K562 (cell line): ENCODE measurements around the gene MLH1. TPM values are rescaled to one million over a fixed set of nuclear protein-coding genes. Genes with fewer than 3 reads are reported as not detected.
"Not testable (repeated sequence)": the region's sequence is repeated elsewhere in the genome, so short reads cannot be mapped to it uniquely, and the experiment has no call there.

Experiments
- ATAC-seq: fragments of 200-7000 bp; cut with Tn5 transposase; 3 replicates; pipeline ENCODE4 v1.9.1; 2020; ENCODE audit warnings: moderate library complexity
- BruUV-seq: library from RNA; stranded (reverse); fragments of 400-500 nt; replicated peaks from 2 replicates; lab custom pipeline; 2021; lab: Mats Ljungman, UMichigan
- CTCF ChIA-PET: fragments of 300-600 bp; formaldehyde crosslinking; extraction: SDS; loops from one replicate; lab custom pipeline; 2021; ENCODE audit warnings: low intra/inter-chr PET ratio; lab: Yijun Ruan, JAX
- POLR2A ChIA-PET: fragments of 300-600, 350-650 bp; sonication (Branson Sonifier 250); formaldehyde crosslinking; extraction: SDS; loops from one replicate; lab custom pipeline; 2021; ENCODE audit warnings: antibody characterized with exemption, inconsistent platforms; lab: Yijun Ruan, JAX
- DNase-seq, 4 experiments: peaks; one replicate each; pipeline versions ENCODE4 v3.0.0 to v3.0.0-alpha.2; 2011 to 2018; ENCODE audit warnings: low spot score in 3 of 4, mixed read lengths in 3 of 4; ENCODE audit errors: extremely low read depth in 1 of 4
- FAIRE-seq: peaks from 2 replicates; lab custom pipeline; 2011; peaks lifted over from hg19 to GRCh38; lab: Jason Lieb, UNC
- H2AFZ ChIP-seq: 2 replicates; pipeline ENCODE4 v1.6.0; 2011; ENCODE audit warnings: low read depth, low read length, control low read depth, inconsistent platforms
- H3K27ac ChIP-seq: fragments of 200-600 bp; 3 replicates; pipeline ENCODE4 v1.8.0; 2011; ENCODE audit warnings: low read depth, mild to moderate bottlenecking, control low read depth, inconsistent platforms, low read length, moderate library complexity, mixed read lengths; ENCODE audit errors: extremely low read depth
- H3K27me3 ChIP-seq, 2 experiments: fragments of 300-600 bp in 1 of 2; 2 replicates in 1 of 2; 3 replicates in 1 of 2; pipeline versions ENCODE4 v1.6.0 to v1.8.0; 2011; ENCODE audit warnings: inconsistent platforms in 2 of 2, low read length in 2 of 2, mild to moderate bottlenecking in 1 of 2, mixed read lengths in 1 of 2, moderate library complexity in 1 of 2; ENCODE audit not compliant: control insufficient read depth in 2 of 2, insufficient read depth in 2 of 2
- H3K36me3 ChIP-seq: fragments of 300-600 bp; 3 replicates; pipeline ENCODE4 v1.8.0; 2011; ENCODE audit warnings: mild to moderate bottlenecking, low read length, inconsistent platforms; ENCODE audit not compliant: control insufficient read depth, insufficient read depth
- H3K4me1 ChIP-seq, 2 experiments: fragments of 200-600 bp in 1 of 2; replicated peaks in 1 of 2; 2 replicates in 1 of 2; 3 replicates in 1 of 2; pipeline versions ENCODE4 v1.5.1 to v1.8.0; 2011; ENCODE audit warnings: inconsistent platforms in 2 of 2, low read length in 2 of 2, mild to moderate bottlenecking in 1 of 2, mixed read lengths in 1 of 2, moderate library complexity in 1 of 2; ENCODE audit not compliant: control insufficient read depth in 2 of 2, insufficient read depth in 2 of 2
- H3K4me2 ChIP-seq: 2 replicates; pipeline ENCODE4 v1.6.1; 2011; ENCODE audit warnings: low read length, control low read depth, inconsistent platforms, mixed read lengths; ENCODE audit not compliant: insufficient read depth
- H3K4me3 ChIP-seq: fragments of 200-600 bp; sonication (generic), shearing (Covaris generic); 2 replicates; pipeline ENCODE4 v1.5.1; 2016; ENCODE audit warnings: control low read depth, inconsistent platforms
- H3K79me2 ChIP-seq: fragments of 200-600 bp; 3 replicates; pipeline ENCODE4 v1.8.0; 2011; ENCODE audit warnings: low read length, inconsistent platforms; ENCODE audit not compliant: control insufficient read depth, insufficient read depth
- H3K9ac ChIP-seq, 2 experiments: 2 replicates each; pipeline versions ENCODE4 v1.6.0 to v1.6.1; 2011; ENCODE audit warnings: low read depth in 2 of 2, low read length in 2 of 2, control low read depth in 1 of 2, inconsistent platforms in 1 of 2, mild to moderate bottlenecking in 1 of 2, mixed read lengths in 1 of 2; ENCODE audit not compliant: insufficient read depth in 1 of 2
- H3K9me1 ChIP-seq: one replicate; pipeline ENCODE4 v1.6.0; 2011; ENCODE audit warnings: inconsistent platforms, mild to moderate bottlenecking, low read length, moderate library complexity; ENCODE audit not compliant: control insufficient read depth, insufficient read depth
- H3K9me3 ChIP-seq: replicated peaks from 2 replicates; pipeline ENCODE4 v1.5.1; 2011; ENCODE audit warnings: low read depth, low read length, inconsistent platforms; ENCODE audit not compliant: control insufficient read depth, insufficient read depth
- H4K20me1 ChIP-seq: replicated peaks from 2 replicates; pipeline ENCODE4 v1.6.1; 2011; ENCODE audit warnings: low read length, inconsistent platforms, mixed read lengths; ENCODE audit not compliant: control insufficient read depth, insufficient read depth
- ARID1B ChIP-seq: fragments of 450-650 bp; IDR thresholded peaks from 2 replicates; pipeline ENCODE4 v1.6.1; 2016; ENCODE audit warnings: antibody characterized with exemption, mild to moderate bottlenecking, inconsistent platforms
- CBFA2T2 ChIP-seq: fragments of 450-650 bp; conservative IDR thresholded peaks from 2 replicates; pipeline ENCODE4 v1.6.1; 2017; ENCODE audit warnings: mild to moderate bottlenecking
- CBFA2T3 ChIP-seq: fragments of 450-650 bp; IDR thresholded peaks from 2 replicates; pipeline ENCODE4 v1.6.1; 2017
- DPF2 ChIP-seq: fragments of 450-650 bp; IDR thresholded peaks from 2 replicates; pipeline ENCODE4 v1.6.1; 2016
- EGR1 ChIP-seq: fragments of 450-650 bp; conservative IDR thresholded peaks from 2 replicates; pipeline ENCODE4 v1.6.1; 2017; ENCODE audit warnings: mild to moderate bottlenecking
- JUND ChIP-seq, 2 experiments: IDR thresholded peaks; 2 replicates in 1 of 2; 3 replicates in 1 of 2; pipeline ENCODE4 v1.6.1; 2011; ENCODE audit warnings: borderline replicate concordance in 2 of 2, low read depth in 2 of 2, low read length in 2 of 2, improper control_type of control experiment in 1 of 2, missing biosample characterization in 1 of 2, missing genetic modification characterization in 1 of 2, missing genetic modification reagents in 1 of 2
- KDM1A ChIP-seq, 2 experiments: fragments of 450-650 bp; IDR thresholded peaks; 2 replicates each; pipeline ENCODE4 v1.6.1; 2016; ENCODE audit warnings: mild to moderate bottlenecking in 2 of 2
- LCOR ChIP-seq: sonication (generic); formaldehyde crosslinking; IDR thresholded peaks from 2 replicates; pipeline ENCODE4 v1.8.0; 2022; ENCODE audit warnings: mild to moderate bottlenecking, missing genetic modification reagents
- MEIS2 ChIP-seq: fragments of 450-650 bp; IDR thresholded peaks from 2 replicates; pipeline ENCODE4 v1.6.1; 2014; ENCODE audit warnings: mild to moderate bottlenecking; ENCODE audit not compliant: partially characterized antibody
- NCOR1 ChIP-seq: fragments of 450-650 bp; IDR thresholded peaks from 2 replicates; pipeline ENCODE4 v1.6.1; 2016; ENCODE audit warnings: mild to moderate bottlenecking, moderate library complexity
- NFIC ChIP-seq: fragments of 450-650 bp; IDR thresholded peaks from 2 replicates; pipeline ENCODE4 v1.6.1; 2017; ENCODE audit warnings: mild to moderate bottlenecking, inconsistent platforms
- TCF3 ChIP-seq: sonication (generic); formaldehyde crosslinking; IDR thresholded peaks from 2 replicates; pipeline ENCODE4 v1.4.0; 2020; ENCODE audit warnings: mild to moderate bottlenecking, missing genetic modification reagents
- TEAD4 ChIP-seq, 2 experiments: sonication (generic) in 1 of 2; formaldehyde crosslinking in 1 of 2; IDR thresholded peaks; 2 replicates each; pipeline versions ENCODE4 v1.6.1 to v1.8.0; 2012 to 2022; ENCODE audit warnings: borderline replicate concordance in 1 of 2, inconsistent platforms in 1 of 2, low read length in 1 of 2, mild to moderate bottlenecking in 1 of 2, missing genetic modification reagents in 1 of 2
- WGBS: fragments of 100-300 bp; shearing (Covaris generic); methylation state at CpG from one replicate; pipeline ENCODE4 v1.1.6; 2016; ENCODE audit warnings: low coverage, mixed read lengths; ENCODE audit not compliant: insufficient coverage; ENCODE audit errors: missing lambda C conversion rate; 5-methylcytosine and 5-hydroxymethylcytosine counted together
- in situ Hi-C: fragments of 300-500 bp; cut with MboI; formaldehyde crosslinking; loops from 4 replicates; pipeline ENCODE4 v1.15.0; 2018; ENCODE audit warnings: inconsistent platforms, mixed read lengths
- intact Hi-C: fragments of 100-400 bp; cut with micrococcal nuclease; formaldehyde crosslinking; loops from 2 replicates; pipeline ENCODE4 v1.14.2; 2022
- polyA plus RNA-seq, 8 experiments: library from polyadenylated mRNA; depleted of rRNA in 4 of 8; stranded (reverse) in 5 of 8; unstranded in 3 of 8; fragments of >200 nt; fragmentation: Nextera tagmentation in 2 of 8; fragmentation: Illumina TruSeq in 1 of 8; extraction: Ambion mirVana in 2 of 8; extraction: Trizol in 1 of 8; gene quantifications; 2 replicates each; pipeline versions ENCODE4 v1.2.1 to v1.2.3, GENCODE V29; 2011 to 2014; ENCODE audit warnings: inconsistent platforms in 1 of 8, missing spikeins in 1 of 8
- total RNA-seq, 7 experiments: library from RNA; depleted of rRNA in 6 of 7; stranded (reverse); fragments of >200 nt in 6 of 7; fragmentation: Illumina TruSeq in 2 of 7; extraction: Trizol in 2 of 7; gene quantifications; 2 replicates each; pipeline versions ENCODE4 v1.2.1 to v1.2.3, GENCODE V29; 2011 to 2021; ENCODE audit warnings: low replicate concordance in 1 of 7
- TF ChIP-seq, protein P1 (sequence below), 2 experiments: fragments of 450-650 bp in 1 of 2; sonication (generic) in 1 of 2; formaldehyde crosslinking in 1 of 2; IDR thresholded peaks in 1 of 2; conservative IDR thresholded peaks in 1 of 2; 2 replicates each; pipeline versions ENCODE4 v1.6.1 to v1.8.1; 2016 to 2023; ENCODE audit warnings: mild to moderate bottlenecking in 2 of 2, moderate library complexity in 2 of 2, inconsistent platforms in 1 of 2, missing genetic modification reagents in 1 of 2

Gene MLH1
- total and polyA plus RNA-seq, 9 of the 15 experiments (the other 6 are each of a cell fraction or from before 2014, with no cell fraction given) = 76.4 to 155 (median 117) TPM

DNA sequence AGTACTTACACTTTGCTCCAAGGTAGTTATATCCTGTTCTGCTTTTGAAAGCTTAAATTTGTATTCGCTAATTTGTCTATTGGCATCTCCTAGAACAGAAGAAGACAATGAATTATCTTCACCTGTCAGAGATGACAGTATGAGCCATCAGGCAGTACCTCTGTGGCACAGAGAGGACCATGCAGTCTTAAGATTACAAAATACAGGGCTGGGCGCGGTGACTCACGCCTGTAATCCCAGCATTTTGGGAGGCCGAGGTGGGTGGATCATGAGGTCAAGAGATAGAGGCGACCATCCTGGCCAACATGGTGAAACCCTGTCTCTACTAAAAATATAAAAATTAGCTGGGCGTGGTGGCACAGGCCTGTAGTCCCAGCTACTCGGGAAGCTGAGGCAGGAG, 61.8 kb downstream of the MLH1 start:
- H3K9ac ChIP-seq; H3K9me3 ChIP-seq; H3K27me3 ChIP-seq; FAIRE-seq; H3K9me1 ChIP-seq; H2AFZ ChIP-seq; intact Hi-C loops; BruUV-seq; H3K4me1 ChIP-seq; H3K27ac ChIP-seq; in situ Hi-C loops; CTCF ChIA-PET; H3K79me2 ChIP-seq; H4K20me1 ChIP-seq; H3K4me2 ChIP-seq; H3K4me3 ChIP-seq; TF ChIP-seq JUND (tag; IDR thresholded peaks at IDR 0.05; ENCODE audit: borderline replicate concordance, low read depth, low read length); TEAD4 (CRISPR knock-in tag; IDR thresholded peaks at IDR 0.05; ENCODE audit: borderline replicate concordance): not testable (repeated sequence)
- ATAC-seq (peak; percentile 32), DNase-seq (peak in 2 of 4 experiments; percentile 22 to 39)
- peaks cover 77% of the 10 kb centered on the region for H3K36me3 ChIP-seq
- POLR2A ChIA-PET = interaction anchor here (1.0 to 1.2 kb wide), 3 partner anchors 9 to 62 kb away, joined by 4 to 5 read pairs (median 4); partner anchors contain the start of genes EPM2AIP1 and MLH1
- 52% methylated on average over 7 of the region's 8 CpGs for WGBS
- TF ChIP-seq LCOR (CRISPR knock-in tag) (peak; percentile 72; the same call in 1 of the 2 replicates), MEIS2 (peak; percentile 73), EGR1 (peak; percentile 60), JUND (IDR thresholded peaks at IDR 0.05; ENCODE audit: borderline replicate concordance, low read depth, low read length) (peak; percentile 3; the same call in 1 of the 2 replicates), TCF3 (CRISPR knock-in tag) (peak; percentile 68), ARID1B (peak; percentile 60), KDM1A (IDR thresholded peaks at IDR 0.05) (peak in 1 of 2 experiments; percentile 50; a peak in 1 of 4 replicates), DPF2 (0 out of 2 replicates have a peak, but pooled peaks have one; percentile 17), NFIC (peak; percentile 12; the same call in 1 of the 2 replicates), CBFA2T2 (peak; percentile 68), TEAD4 (IDR thresholded peaks at IDR 0.05; ENCODE audit: low read length) (0 out of 2 replicates have a peak, but pooled peaks have one; percentile 24), NCOR1 (peak; percentile 38; the same call in 1 of the 2 replicates), CBFA2T3 (peak; percentile 84)
- TF ChIP-seq, protein P1, sequence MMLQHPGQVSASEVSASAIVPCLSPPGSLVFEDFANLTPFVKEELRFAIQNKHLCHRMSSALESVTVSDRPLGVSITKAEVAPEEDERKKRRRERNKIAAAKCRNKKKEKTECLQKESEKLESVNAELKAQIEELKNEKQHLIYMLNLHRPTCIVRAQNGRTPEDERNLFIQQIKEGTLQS (IDR thresholded peaks at IDR 0.05) = peak; percentile 44
- TF ChIP-seq, protein P1 (CRISPR knock-in tag; conservative IDR thresholded peaks at IDR 0.05) = not testable (repeated sequence)
